DND-41 (cell line): ENCODE results near the gene APOBEC4.

Source experiments
- CTCF ChIP-seq: IDR thresholded peaks from 2 replicates; pipeline ENCODE4 v1.5.1; 2012; ENCODE audit warnings: borderline replicate concordance, low read length, moderate library complexity, mild to moderate bottlenecking; ENCODE audit not compliant: poor library complexity, severe bottlenecking; ENCODE audit errors: extremely low read depth
- EZH2 ChIP-seq: IDR thresholded peaks from 3 replicates; pipeline ENCODE4 v1.6.1; 2012; ENCODE audit warnings: borderline replicate concordance, low read depth, mild to moderate bottlenecking, moderate library complexity, low read length, inconsistent platforms; ENCODE audit not compliant: severe bottlenecking

- TF ChIP-seq EZH2 (no peak), CTCF (no peak)
Measured at GRCh38 chr1:183686229-183686628, 33.1 kb upstream of the APOBEC4 start.
